Neuronal stem cell (in vitro differentiated cells): ENCODE measurements around the gene BMPR1A.
A peak's percentile ranks its signal among the peaks of the same experiment; 100 is the strongest.

Experiments used
- DNase-seq: peaks from one replicate; pipeline ENCODE4 v3.0.0-alpha.2; 2013; ENCODE audit warnings: low spot score
- H2AFZ ChIP-seq: one replicate; pipeline ENCODE4 v1.6.1; 2013; ENCODE audit warnings: mild to moderate bottlenecking, low read length, inconsistent platforms
- H2AK5ac ChIP-seq: 2 replicates; pipeline ENCODE4 v1.6.1; 2013; ENCODE audit warnings: low read depth, mild to moderate bottlenecking, inconsistent platforms, low read length, moderate library complexity, mixed read lengths
- H2BK120ac ChIP-seq: 2 replicates; pipeline ENCODE4 v1.6.1; 2013; ENCODE audit warnings: low read depth, mild to moderate bottlenecking, inconsistent platforms, low read length, moderate library complexity, mixed read lengths
- H2BK12ac ChIP-seq: one replicate; pipeline ENCODE4 v1.6.1; 2013; ENCODE audit warnings: low read length, inconsistent platforms
- H2BK15ac ChIP-seq: 2 replicates; pipeline ENCODE4 v1.6.1; 2013; ENCODE audit warnings: mild to moderate bottlenecking, low read length, inconsistent platforms, mixed read lengths
- H2BK5ac ChIP-seq: one replicate; pipeline ENCODE4 v1.6.1; 2013; ENCODE audit warnings: inconsistent platforms, mild to moderate bottlenecking, low read length, moderate library complexity
- H3K14ac ChIP-seq: one replicate; pipeline ENCODE4 v1.6.1; 2013; ENCODE audit warnings: low read length, inconsistent platforms
- H3K18ac ChIP-seq: 2 replicates; pipeline ENCODE4 v1.6.1; 2013; ENCODE audit warnings: low read length, inconsistent platforms
- H3K23ac ChIP-seq: 2 replicates; pipeline ENCODE4 v1.6.1; 2013; ENCODE audit warnings: low read depth, mild to moderate bottlenecking, mixed read lengths, low read length, inconsistent platforms; ENCODE audit not compliant: poor library complexity
- H3K27ac ChIP-seq: replicated peaks from 3 replicates; pipeline ENCODE4 v1.5.1; 2013; ENCODE audit warnings: low read length, inconsistent platforms
- H3K27me3 ChIP-seq, 3 experiments: 2 replicates each; pipeline ENCODE4 v1.6.1; 2013; ENCODE audit warnings: low read length in 3 of 3, mild to moderate bottlenecking in 2 of 3, inconsistent platforms in 1 of 3, low read depth in 1 of 3, mixed read lengths in 1 of 3, moderate library complexity in 1 of 3; ENCODE audit not compliant: control insufficient read depth in 3 of 3, insufficient read depth in 3 of 3
- H3K36me3 ChIP-seq, 2 donors: replicated peaks in 1 of 2; 2 replicates each; pipeline ENCODE4 v1.6.1; 2013; ENCODE audit warnings: low read length in 2 of 2; ENCODE audit not compliant: control insufficient read depth in 2 of 2, insufficient read depth in 2 of 2
- H3K4ac ChIP-seq: 2 replicates; pipeline ENCODE4 v1.6.1; 2013; ENCODE audit warnings: inconsistent platforms, mild to moderate bottlenecking, low read length, moderate library complexity
- H3K4me1 ChIP-seq, 2 donors: 1 replicate in 1 of 2; 2 replicates in 1 of 2; pipeline ENCODE4 v1.6.1; 2013; ENCODE audit warnings: low read length in 2 of 2, low read depth in 1 of 2; ENCODE audit not compliant: control insufficient read depth in 2 of 2, insufficient read depth in 1 of 2
- H3K4me2 ChIP-seq: one replicate; pipeline ENCODE4 v1.6.1; 2013; ENCODE audit warnings: mild to moderate bottlenecking, low read length, inconsistent platforms; ENCODE audit not compliant: insufficient read depth, poor library complexity, severe bottlenecking
- H3K4me3 ChIP-seq, 2 donors: 2 replicates each; pipeline ENCODE4 v1.5.1; 2013; ENCODE audit warnings: low read length in 2 of 2, mild to moderate bottlenecking in 2 of 2, inconsistent platforms in 1 of 2, moderate library complexity in 1 of 2
- H3K79me1 ChIP-seq: one replicate; pipeline ENCODE4 v1.6.1; 2013; ENCODE audit warnings: low read depth, mild to moderate bottlenecking, inconsistent platforms, low read length, moderate library complexity
- H3K9ac ChIP-seq: one replicate; pipeline ENCODE4 v1.6.1; 2013; ENCODE audit warnings: mild to moderate bottlenecking, low read depth, low read length, inconsistent platforms; ENCODE audit not compliant: poor library complexity
- H3K9me3 ChIP-seq, 2 donors: replicated peaks in 1 of 2; 2 replicates each; pipeline versions ENCODE3 to v1.6.1; 2013; ENCODE audit warnings: low read length in 2 of 2, mild to moderate bottlenecking in 2 of 2, inconsistent platforms in 1 of 2, low read depth in 1 of 2, mixed read lengths in 1 of 2, moderate library complexity in 1 of 2; ENCODE audit not compliant: control insufficient read depth in 2 of 2, insufficient read depth in 1 of 2
- H4K8ac ChIP-seq: one replicate; pipeline ENCODE4 v1.6.1; 2013; ENCODE audit warnings: low read depth, mild to moderate bottlenecking, inconsistent platforms, low read length, moderate library complexity
- H4K91ac ChIP-seq: one replicate; pipeline ENCODE4 v1.6.1; 2013; ENCODE audit warnings: low read length, low read depth, mild to moderate bottlenecking, inconsistent platforms; ENCODE audit not compliant: poor library complexity
- WGBS, 2 donors: extraction: QIAGEN DNeasy Blood & Tissue Kit; methylation state at CpG; one replicate each; pipeline ENCODE4 v1.1.7; 2013; ENCODE audit warnings: missing lambda C conversion rate in 2 of 2, mixed read lengths in 1 of 2; ENCODE audit not compliant: insufficient read length in 2 of 2, insufficient replicate concordance in 1 of 2; ENCODE audit errors: extremely low coverage in 2 of 2; 5-methylcytosine and 5-hydroxymethylcytosine counted together

BMPR1A gene

DNA sequence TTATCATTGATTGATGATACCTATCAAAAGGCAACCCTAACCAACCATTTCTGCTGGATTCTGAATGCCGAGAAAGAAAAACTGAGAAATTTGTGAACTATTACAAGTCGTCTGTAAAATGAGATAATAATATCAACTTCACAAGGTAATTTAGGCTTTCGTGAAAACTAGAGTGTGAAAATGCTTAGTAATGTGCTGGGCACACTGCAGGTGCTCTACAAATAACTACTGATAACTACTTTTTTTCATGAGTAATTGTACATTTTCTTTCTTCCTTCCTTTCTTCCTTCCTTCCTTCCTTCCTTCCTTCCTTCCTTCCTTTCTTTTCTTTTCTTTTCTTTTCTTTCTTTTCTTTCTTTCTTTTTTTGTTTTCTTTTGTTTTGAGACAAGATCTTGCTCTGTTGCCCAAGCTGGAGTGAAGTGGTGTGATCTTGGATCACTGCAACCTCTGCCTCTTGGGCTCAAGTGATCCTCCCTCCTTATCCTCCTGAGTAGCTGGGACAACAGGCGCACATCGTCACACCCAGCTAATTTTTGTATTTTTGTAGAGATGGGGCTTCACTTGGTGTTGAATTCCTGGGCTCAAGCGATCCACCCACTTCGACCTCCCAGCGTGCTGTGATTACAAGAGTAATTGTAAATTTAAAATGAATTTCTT, 42.9 kb downstream of the BMPR1A start:
- H3K27me3 ChIP-seq: no peaks in the 10 kb centered on the region
- H2BK120ac ChIP-seq: no peak overlapping the region
- no peak overlapping the region for H3K4ac ChIP-seq
- H2BK5ac ChIP-seq: no peak overlapping the region
- no peak overlapping the region for H3K27ac ChIP-seq
- no peak overlapping the region for H3K4me3 ChIP-seq
- no peak overlapping the region for H3K18ac ChIP-seq
- no peak for DNase-seq
- H3K36me3 ChIP-seq: peaks cover 0 to 7% of the 10 kb centered on the region in 2 donors
- no peak overlapping the region for H3K14ac ChIP-seq
- no peaks in the 10 kb centered on the region for H3K9me3 ChIP-seq
- peaks cover 6 to 14% of the 10 kb centered on the region in 2 donors for H3K4me1 ChIP-seq
- no peak overlapping the region for H3K9ac ChIP-seq
- H4K8ac ChIP-seq: no peak overlapping the region
- H2AFZ ChIP-seq: no peak overlapping the region
- H3K23ac ChIP-seq: no peak overlapping the region
- WGBS, 2 donors: no CpG with 5 or more reads among the region's 8 CpGs
- H4K91ac ChIP-seq: no peak overlapping the region
- H3K79me1 ChIP-seq: peaks cover 5% of the 10 kb centered on the region
- H2BK15ac ChIP-seq: no peak overlapping the region
- no peak overlapping the region for H2BK12ac ChIP-seq
- H3K4me2 ChIP-seq: no peak overlapping the region
- H2AK5ac ChIP-seq: no peak overlapping the region

DNA sequence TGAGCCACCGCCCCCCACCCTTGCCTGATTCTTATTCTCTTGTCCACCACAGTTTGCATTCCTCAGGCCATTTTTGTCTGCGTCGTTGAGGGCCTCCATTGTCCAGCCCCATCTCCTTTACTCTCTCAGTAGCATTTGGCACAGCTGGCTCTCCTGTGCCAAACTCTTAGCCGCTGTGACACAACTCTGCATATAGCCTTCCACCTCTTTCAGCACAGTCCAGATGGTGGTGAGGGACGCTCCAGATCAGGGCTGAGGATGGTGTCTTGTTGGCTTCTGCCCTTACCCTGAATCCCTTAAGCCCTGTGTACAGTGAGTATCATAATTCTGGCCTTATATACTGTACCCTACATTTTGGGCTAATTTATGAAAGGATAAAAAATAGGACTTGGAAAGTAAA, 45.6 kb downstream of the BMPR1A start:
- Histone ChIP-seq H4K8ac (no peak overlapping the region), H2BK12ac (no peak overlapping the region), H3K4me3 (no peak overlapping the region), H2BK5ac (no peak overlapping the region), H2AFZ (no peak overlapping the region), H2BK120ac (no peak overlapping the region), H3K27ac (no peak overlapping the region), H2BK15ac (no peak overlapping the region), H3K18ac (peak overlapping the region; percentile 71), H3K9ac (no peak overlapping the region), H3K27me3 (no peaks in the 10 kb centered on the region), H3K9me3 (no peaks in the 10 kb centered on the region), H2AK5ac (no peak overlapping the region), H3K36me3 (peaks cover 0 to 20% of the 10 kb centered on the region in 2 donors), H4K91ac (no peak overlapping the region), H3K4me2 (no peak overlapping the region), H3K4ac (no peak overlapping the region), H3K4me1 (peaks cover 5% of the 10 kb centered on the region in 2 donors), H3K79me1 (peaks cover 5% of the 10 kb centered on the region), H3K14ac (no peak overlapping the region), H3K23ac (no peak overlapping the region)
- no CpG with 5 or more reads among the region's 5 CpGs for WGBS, 2 donors
- no peak for DNase-seq

DNA sequence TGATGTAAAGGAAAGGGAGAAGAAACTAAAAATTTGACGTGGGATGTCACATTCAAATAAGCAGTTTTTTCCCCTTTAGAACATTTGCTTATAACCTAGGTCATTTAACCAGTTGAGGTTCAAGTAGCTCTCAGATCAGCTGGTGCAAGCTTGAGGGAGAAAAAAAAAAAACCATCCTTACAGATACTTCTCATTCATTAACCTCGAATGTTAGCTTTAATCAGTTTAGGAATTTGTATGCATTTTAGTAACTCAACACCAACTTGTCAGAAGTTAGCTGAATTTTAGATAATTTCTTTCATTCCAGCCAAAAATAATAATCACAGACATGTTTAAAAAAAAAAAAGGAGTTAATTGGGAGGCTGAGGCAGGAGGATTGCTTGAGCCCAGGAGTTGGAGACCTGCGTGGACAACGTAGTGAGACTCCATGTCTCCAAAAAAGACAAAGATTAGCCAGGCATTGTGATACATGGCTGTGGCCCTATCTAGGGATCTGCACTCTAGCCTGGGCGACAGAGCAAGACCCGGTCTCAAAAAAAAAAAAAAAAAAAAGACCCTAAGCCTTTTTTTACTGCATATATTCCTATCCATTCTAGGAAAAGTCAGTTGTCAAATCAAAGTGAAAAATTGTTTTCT, 46.2 kb downstream of the BMPR1A start:
- no peaks in the 10 kb centered on the region for H3K27me3 ChIP-seq
- H3K14ac ChIP-seq: no peak overlapping the region
- no peak overlapping the region for H3K23ac ChIP-seq
- H2BK120ac ChIP-seq: no peak overlapping the region
- H3K18ac ChIP-seq: no peak overlapping the region
- H4K91ac ChIP-seq: no peak overlapping the region
- H3K4ac ChIP-seq: no peak overlapping the region
- no peak overlapping the region for H4K8ac ChIP-seq
- peaks cover 5% of the 10 kb centered on the region in 2 donors for H3K4me1 ChIP-seq
- no peak overlapping the region for H3K4me3 ChIP-seq
- no peaks in the 10 kb centered on the region for H3K9me3 ChIP-seq
- DNase-seq: no peak
- no peak overlapping the region for H2BK15ac ChIP-seq
- H2AFZ ChIP-seq: no peak overlapping the region
- no peak overlapping the region for H2BK5ac ChIP-seq
- peaks cover 0 to 20% of the 10 kb centered on the region in 2 donors for H3K36me3 ChIP-seq
- peaks cover 7% of the 10 kb centered on the region for H3K79me1 ChIP-seq
- no peak overlapping the region for H3K4me2 ChIP-seq
- no peak overlapping the region for H3K9ac ChIP-seq
- no peak overlapping the region for H2BK12ac ChIP-seq
- no CpG with 5 or more reads among the region's 6 CpGs for WGBS, 2 donors
- H2AK5ac ChIP-seq: no peak overlapping the region
- H3K27ac ChIP-seq: no peak overlapping the region

DNA sequence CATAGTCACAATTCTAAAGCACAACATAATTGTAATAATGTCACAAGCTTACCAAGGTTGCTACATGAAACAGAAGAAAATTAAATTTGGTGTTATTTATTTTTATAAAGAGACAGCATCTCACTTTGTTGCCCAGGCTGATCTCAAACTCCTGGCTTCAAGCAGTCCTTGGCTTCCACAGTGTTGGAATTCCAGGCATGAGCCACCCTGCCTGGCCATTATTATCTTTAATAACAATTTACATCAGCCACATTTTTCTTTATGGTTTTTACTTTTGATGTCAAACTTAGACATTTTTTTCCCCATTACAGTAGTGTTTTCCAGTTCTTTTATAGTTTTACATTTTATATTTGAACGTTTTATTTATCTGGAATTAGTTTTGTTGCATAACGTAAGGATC, 46.7 kb downstream of the BMPR1A start:
- no peak overlapping the region for H4K8ac ChIP-seq

More for the DNA sequence above, 46.7 kb downstream of the BMPR1A start:
- H3K36me3 ChIP-seq: peaks cover 0 to 20% of the 10 kb centered on the region in 2 donors
- H3K4me2 ChIP-seq: no peak overlapping the region
- no peak overlapping the region for H2BK12ac ChIP-seq
- no peak overlapping the region for H3K9ac ChIP-seq
- no peak overlapping the region for H3K4ac ChIP-seq
- H3K27me3 ChIP-seq: no peaks in the 10 kb centered on the region
- no CpG with 5 or more reads among the region's 2 CpGs for WGBS, 2 donors
- H2BK5ac ChIP-seq: no peak overlapping the region
- no peak overlapping the region for H3K18ac ChIP-seq
- no peak overlapping the region for H2AFZ ChIP-seq
- DNase-seq: no peak
- H2BK15ac ChIP-seq: no peak overlapping the region
- no peak overlapping the region for H3K27ac ChIP-seq
- no peak overlapping the region for H3K4me3 ChIP-seq
- no peak overlapping the region for H2AK5ac ChIP-seq
- no peak overlapping the region for H3K14ac ChIP-seq
- H3K4me1 ChIP-seq: peaks cover 5% of the 10 kb centered on the region in 2 donors
- no peak overlapping the region for H4K91ac ChIP-seq
- no peak overlapping the region for H2BK120ac ChIP-seq
- no peaks in the 10 kb centered on the region for H3K9me3 ChIP-seq
- no peak overlapping the region for H3K23ac ChIP-seq
- H3K79me1 ChIP-seq: peaks cover 7% of the 10 kb centered on the region
